Myocyte (in vitro differentiated cells): ENCODE measurements around the gene ZNF212. TPM values are rescaled to one million over a fixed set of nuclear protein-coding genes. Genes with fewer than 3 reads are reported as not detected.
"Not testable (repeated sequence)": the region's sequence is repeated elsewhere in the genome, so short reads cannot be mapped to it uniquely, and the experiment has no call there.

Experiments used
- DNase-seq: peaks from one replicate; pipeline ENCODE4 v3.0.0-alpha.2; 2012; ENCODE audit warnings: low read depth
- total RNA-seq: library from RNA; depleted of rRNA; stranded (reverse); fragments of >200 nt; gene quantifications from 2 replicates; pipeline ENCODE4 v1.2.3, GENCODE V29; 2014

ZNF212 gene
- total RNA-seq, 1 donor from 2014 or later = 5.9 TPM

DNA sequence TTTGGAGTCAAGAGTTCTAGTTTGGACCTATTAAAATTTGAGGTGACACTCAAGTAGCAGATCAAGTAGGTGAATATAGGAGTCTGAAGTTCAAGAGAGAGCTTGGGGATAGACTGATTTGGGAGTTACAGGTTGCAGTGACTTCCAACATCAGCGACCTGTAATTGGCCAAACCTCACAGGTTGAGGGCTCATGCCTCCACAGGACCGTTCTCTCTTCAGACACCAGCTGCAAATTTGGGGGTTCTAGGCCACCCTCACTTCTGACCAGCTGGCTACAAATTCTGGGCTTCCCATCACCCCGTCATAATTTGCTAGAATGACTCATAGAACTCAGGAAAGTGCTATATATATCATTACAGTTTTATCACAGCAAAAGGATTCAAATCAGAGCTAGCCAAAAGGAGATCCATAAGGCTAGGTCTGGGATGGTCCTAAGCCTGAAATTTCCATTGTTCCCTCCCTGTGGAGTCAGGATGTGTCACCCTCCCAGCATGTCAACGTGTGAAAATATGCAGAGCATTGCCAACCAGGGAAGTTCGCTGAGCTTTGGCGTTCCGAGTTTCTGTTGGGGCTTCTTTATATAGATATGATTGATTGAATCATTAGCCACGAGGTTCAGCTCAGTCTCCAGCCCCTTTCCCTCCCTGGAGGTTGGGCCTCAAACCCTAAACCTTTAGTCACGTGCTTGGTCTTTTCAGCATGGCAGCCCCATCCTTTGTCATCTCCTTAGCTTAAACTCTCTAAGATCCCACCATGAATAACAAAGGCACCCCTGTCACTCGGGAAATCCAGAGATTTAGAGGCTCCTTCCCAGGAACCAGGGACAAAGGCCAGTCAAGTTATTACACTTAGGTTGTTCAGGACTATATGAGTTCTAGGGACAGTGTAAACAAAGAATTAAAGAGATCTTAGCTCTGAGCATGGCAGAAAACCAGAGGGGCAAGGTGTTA, 20.7 kb upstream of the ZNF212 start:
- DNase-seq = no peak

GRCh38 chr7:149220534-149220933, 18.9 kb upstream of the ZNF212 start:
- DNase-seq = peak; percentile 30

- DNase-seq = no peak
These were observed 16.3 kb upstream of the ZNF212 start for GRCh38 chr7:149223176-149223575.

- DNase-seq = no peak
These were observed 15.7 kb upstream of the ZNF212 start for GRCh38 chr7:149223761-149224160.

DNA sequence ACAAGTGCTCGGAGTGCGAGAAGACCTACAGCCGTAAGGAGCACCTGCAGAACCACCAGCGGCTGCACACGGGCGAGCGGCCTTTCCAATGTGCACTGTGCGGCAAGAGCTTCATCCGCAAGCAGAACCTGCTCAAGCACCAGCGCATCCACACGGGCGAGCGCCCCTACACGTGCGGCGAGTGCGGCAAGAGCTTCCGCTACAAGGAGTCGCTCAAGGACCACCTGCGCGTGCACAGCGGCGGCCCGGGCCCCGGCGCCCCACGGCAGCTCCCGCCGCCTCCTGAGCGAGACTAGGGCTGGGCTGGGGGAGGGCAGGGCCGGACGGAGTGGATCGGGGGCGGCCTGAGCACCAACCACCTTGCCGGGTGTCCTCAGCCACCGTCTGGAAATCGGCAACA, 15.1 kb upstream of the ZNF212 start:
- no peak for DNase-seq

GRCh38 chr7:149225106-149225505, 14.3 kb upstream of the ZNF212 start:
- no peak for DNase-seq

GRCh38 chr7:149225656-149226055, 13.8 kb upstream of the ZNF212 start:
- DNase-seq = no peak

DNA sequence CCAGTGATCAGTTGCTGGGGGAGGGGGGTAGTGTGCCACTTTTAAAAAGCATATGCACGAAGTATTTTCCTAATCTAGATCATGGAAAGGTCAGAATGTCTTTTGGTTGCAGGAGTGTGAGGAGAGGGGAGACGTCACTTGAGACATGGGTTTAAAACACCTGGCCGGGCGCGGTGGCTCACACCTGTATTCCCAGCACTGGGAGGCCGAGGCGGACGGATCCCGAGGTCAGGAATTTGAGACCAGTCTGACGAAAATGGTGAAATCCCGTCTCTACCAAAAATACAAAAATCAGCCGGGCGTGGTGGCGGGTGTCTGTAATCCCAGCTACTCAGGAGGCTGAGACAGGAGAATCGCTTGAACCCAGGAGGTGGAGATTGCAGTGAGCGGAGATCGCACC, 13.1 kb upstream of the ZNF212 start:
- not testable (repeated sequence) for DNase-seq

GRCh38 chr7:149226840-149227494, 12.5 kb upstream of the ZNF212 start:
- no peak for DNase-seq

GRCh38 chr7:149228831-149229471, 10.5 kb upstream of the ZNF212 start:
- DNase-seq = no peak

- no peak for DNase-seq
These were observed 9.9 kb upstream of the ZNF212 start for GRCh38 chr7:149229526-149229925.

- DNase-seq = no peak
These were observed 7.1 kb upstream of the ZNF212 start for GRCh38 chr7:149232362-149232761.

DNA sequence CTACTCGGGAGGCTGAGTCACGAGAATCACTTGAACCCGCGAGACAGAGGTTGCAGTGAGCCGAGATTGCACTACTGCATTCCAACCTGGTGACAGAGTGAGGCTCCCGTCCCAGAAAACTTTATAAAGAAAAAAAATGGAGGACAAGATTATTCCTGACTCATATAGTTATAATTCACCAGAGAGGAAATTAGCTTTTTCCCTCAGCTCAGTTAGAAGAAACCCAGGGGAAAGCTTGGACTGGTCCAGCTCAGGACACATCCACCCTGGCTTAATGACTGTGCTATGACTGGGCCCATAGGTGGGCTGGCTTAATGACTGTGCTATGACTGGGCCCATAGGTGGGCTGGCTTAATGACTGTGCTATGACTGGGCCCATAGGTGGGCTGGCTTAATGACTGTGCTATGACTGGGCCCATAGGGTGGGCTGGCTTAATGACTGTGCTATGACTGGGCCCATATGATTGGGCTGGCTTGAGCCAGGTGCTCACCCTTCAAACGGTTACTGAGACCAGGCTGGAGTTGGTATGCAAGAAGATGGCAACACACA, 5.7 kb upstream of the ZNF212 start:
- DNase-seq = peak; percentile 71

DNA sequence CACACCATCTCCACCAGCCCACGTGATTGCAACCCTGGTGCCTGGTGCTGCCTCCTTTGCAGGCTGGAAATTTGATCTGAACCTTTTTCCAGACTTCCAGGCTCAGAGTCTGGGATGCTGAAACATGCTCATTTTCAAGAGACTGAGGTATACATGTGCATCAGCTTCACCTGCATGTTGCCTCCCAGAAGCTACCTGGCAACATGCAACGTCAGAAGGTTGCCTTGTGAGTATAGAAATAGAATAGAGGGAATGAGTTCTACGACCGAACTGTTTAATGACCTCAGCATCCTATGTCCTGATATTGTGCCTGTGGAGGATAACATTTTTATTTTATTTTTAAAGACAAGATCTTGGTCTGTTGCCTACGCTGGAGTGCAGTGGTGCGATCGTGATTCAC, 1.9 kb upstream of the ZNF212 start:
- no peak for DNase-seq

- no peak for DNase-seq
These were observed 1.4 kb upstream of the ZNF212 start for GRCh38 chr7:149238051-149238450.

- DNase-seq = no peak
These were observed 1.2 kb downstream of the ZNF212 start for GRCh38 chr7:149240637-149241036.

DNA sequence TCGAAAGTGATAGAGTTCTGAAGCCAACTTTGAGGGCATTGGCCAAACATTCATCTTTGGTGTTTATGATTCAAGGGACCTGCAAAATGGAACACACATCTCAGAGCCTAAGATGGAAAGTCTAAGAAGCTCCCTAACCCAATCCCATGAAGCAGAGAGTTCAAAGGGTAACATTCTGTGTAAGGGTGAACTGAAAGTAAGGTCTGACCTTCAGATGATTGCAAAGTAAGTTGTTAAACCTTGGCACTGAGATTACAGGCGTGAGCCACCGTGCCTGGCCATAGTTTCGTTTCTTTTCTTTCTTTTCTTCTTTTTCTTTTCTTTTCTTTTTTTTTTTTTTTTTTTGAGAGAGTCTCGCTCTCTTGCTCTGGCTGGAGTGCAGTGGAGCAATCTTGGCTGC, 2.2 kb downstream of the ZNF212 start:
- no peak for DNase-seq

DNA sequence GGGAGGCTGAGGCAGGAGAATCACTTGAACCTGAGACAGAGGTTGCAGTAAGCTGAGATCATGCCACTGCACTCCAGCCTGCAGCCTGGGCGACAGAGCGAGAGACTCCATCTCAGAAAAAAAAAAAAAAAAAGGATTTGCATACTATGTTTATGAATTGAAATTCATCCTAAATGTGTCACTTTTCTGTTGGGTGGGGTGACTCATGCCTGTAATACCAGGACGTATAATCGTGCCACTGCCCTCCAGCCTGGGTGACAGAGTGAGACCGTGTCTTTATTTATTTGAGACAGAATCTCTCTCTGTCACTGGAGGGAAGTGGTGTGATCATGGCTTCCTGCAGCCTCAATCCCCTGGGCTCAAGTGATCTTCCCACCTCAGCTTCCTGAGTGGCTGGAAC, 5.8 kb downstream of the ZNF212 start:
- DNase-seq = no peak

DNA sequence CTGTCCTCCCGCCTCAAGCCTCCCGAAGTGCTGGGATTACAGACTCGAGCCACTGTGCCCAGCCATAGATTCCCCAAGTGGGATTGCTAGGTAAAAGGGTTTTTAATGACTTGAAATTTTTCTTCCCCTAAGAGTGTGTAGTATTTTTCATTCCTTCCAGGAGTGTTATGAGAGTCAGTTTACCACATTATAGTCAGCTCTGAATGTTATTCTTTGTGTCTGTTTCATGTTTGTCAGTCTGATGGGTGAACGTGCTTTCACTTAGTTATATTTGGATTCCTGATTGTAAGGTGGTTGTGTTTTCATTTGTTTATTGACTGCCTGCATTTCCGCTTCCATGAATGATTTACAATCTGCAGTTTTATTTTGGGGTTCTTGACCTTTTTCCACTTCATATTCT, 6.3 kb downstream of the ZNF212 start:
- no peak for DNase-seq

DNA sequence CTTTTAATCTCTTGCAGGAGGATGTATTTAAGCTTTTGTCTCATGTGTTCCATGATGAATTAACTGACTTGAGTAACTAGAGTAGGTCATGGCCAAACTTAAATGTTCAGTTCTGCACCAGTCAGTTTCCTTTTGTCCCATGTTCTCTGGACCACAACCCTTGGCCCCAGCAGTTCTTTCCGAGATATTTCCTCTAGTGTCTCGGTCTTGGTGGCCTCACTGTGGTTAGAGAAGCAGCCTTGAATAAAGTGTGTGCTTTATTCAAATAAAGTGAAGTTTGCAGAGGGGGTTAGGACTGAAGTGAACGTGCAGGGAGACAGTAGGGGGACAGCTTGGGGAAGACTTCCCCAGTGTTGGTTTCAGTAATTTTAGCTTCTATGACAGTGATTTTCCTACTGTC, 9.3 kb downstream of the ZNF212 start:
- no peak for DNase-seq

GRCh38 chr7:149250151-149250550, 10.7 kb downstream of the ZNF212 start:
- not testable (repeated sequence) for DNase-seq

DNA sequence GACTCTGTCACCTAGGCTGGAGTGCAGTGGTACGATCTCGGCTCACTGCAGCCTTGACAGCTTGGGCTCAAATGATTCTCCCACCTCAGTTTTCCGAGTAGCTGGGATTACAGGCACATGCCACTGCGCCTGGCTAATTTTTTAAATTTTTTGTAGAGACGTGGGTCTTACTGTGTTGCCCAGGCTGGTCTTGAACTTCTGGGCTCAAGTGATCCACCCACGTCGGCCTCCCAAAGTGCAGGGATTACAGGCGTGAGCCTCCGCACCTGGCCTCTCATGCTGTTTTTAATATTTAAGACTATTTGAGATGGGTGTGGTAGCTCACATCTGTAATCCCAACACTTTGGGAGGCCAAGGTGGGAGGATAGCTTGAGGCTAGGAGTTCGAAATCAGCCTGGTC, 12.1 kb downstream of the ZNF212 start:
- not testable (repeated sequence) for DNase-seq
